Activated T-cell treated with anti-CD3 and anti-CD28 coated beads for 1 hour (primary cell): ENCODE measurements around the gene OR7G2.
A peak's percentile ranks its signal among the peaks of the same experiment; 100 is the strongest.

Experiments
- DNase-seq: peaks from one replicate; pipeline ENCODE4 v3.0.0-alpha.2; 2020; ENCODE audit warnings: low read depth

Gene OR7G2

GRCh38 chr19:9107375-9107774 lies at the start of gene OR7G2:
Gene OR7G2, minus strand, starts transcription at chr19:9107475. Its CDS starts 4,232 bp downstream, at chr19:9103243.
- DNase-seq: no peak

- DNase-seq: no peak
These were observed 49.0 kb upstream of the OR7G2 start for GRCh38 chr19:9156304-9156703.

- DNase-seq: no peak
These were observed 48.3 kb upstream of the OR7G2 start for GRCh38 chr19:9155591-9155990.

- DNase-seq: no peak
These were observed 44.1 kb upstream of the OR7G2 start for GRCh38 chr19:9151367-9151766.

GRCh38 chr19:9150650-9151049 lies 43.4 kb upstream of the OR7G2 start:
- DNase-seq: no peak

GRCh38 chr19:9149997-9150396 lies 42.7 kb upstream of the OR7G2 start:
- no peak for DNase-seq

GRCh38 chr19:9148697-9149096 lies 41.4 kb upstream of the OR7G2 start:
- DNase-seq: no peak

- no peak for DNase-seq
These were observed 39.6 kb upstream of the OR7G2 start for GRCh38 chr19:9146882-9147281.

- no peak for DNase-seq
These were observed 37.6 kb upstream of the OR7G2 start for GRCh38 chr19:9144920-9145319.

GRCh38 chr19:9140159-9140874 lies 33.0 kb upstream of the OR7G2 start, which contains the start of gene ZNF317:
Gene ZNF317, plus strand, starts transcription at chr19:9140397. Its CDS starts 15,620 bp downstream, at chr19:9156017.
- DNase-seq: peak; percentile 82

GRCh38 chr19:9139609-9140158 lies 32.4 kb upstream of the OR7G2 start:
- no peak for DNase-seq

GRCh38 chr19:9132422-9132821 lies 25.1 kb upstream of the OR7G2 start:
- no peak for DNase-seq

GRCh38 chr19:9130965-9131364 lies 23.7 kb upstream of the OR7G2 start:
- no peak for DNase-seq

GRCh38 chr19:9128171-9128570 lies 20.9 kb upstream of the OR7G2 start:
- no peak for DNase-seq

- DNase-seq: no peak
These were observed 19.7 kb upstream of the OR7G2 start, which contains the start of gene OR7G3 for GRCh38 chr19:9126900-9127405. Gene OR7G3, minus strand, starts transcription at chr19:9126950. Its CDS starts 0 bp downstream, at chr19:9126950.

GRCh38 chr19:9116547-9116946 lies 9.3 kb upstream of the OR7G2 start:
- no peak for DNase-seq

- no peak for DNase-seq
These were observed 8.1 kb upstream of the OR7G2 start, which contains the start of gene OR7G1 for GRCh38 chr19:9115307-9115813. Gene OR7G1, minus strand, starts transcription at chr19:9115763. Its CDS starts 0 bp downstream, at chr19:9115763.

- no peak for DNase-seq
These were observed 2.7 kb upstream of the OR7G2 start for GRCh38 chr19:9109959-9110358.

GRCh38 chr19:9086761-9087160 lies 20.5 kb downstream of the OR7G2 start, which contains the start of gene OR1M1:
Gene OR1M1, plus strand, starts transcription at chr19:9087061. Its CDS starts 6,184 bp downstream, at chr19:9093245.
- no peak for DNase-seq

- DNase-seq: no peak
These were observed 28.6 kb downstream of the OR7G2 start for GRCh38 chr19:9078651-9079050.

- DNase-seq: no peak
These were observed 30.4 kb downstream of the OR7G2 start for GRCh38 chr19:9076901-9077300.

GRCh38 chr19:9075064-9075949 lies 32.0 kb downstream of the OR7G2 start:
- DNase-seq: no peak
